Suprapubic skin (tissue), 4 donors: ENCODE results near the gene LSM4.

Source experiments
- POLR2A ChIP-seq, 2 donors: fragments of 450-650 bp; IDR thresholded peaks; one replicate each; pipeline ENCODE4 v1.6.1; 2017; ENCODE audit warnings: antibody characterized with exemption in 2 of 2, mild to moderate bottlenecking in 2 of 2, moderate library complexity in 2 of 2
- POLR2AphosphoS5 ChIP-seq, 3 donors: sonication (generic); formaldehyde crosslinking; IDR thresholded peaks; one replicate each; pipeline ENCODE4 v1.6.1; 2017; ENCODE audit warnings: antibody characterized with exemption in 3 of 3
- TF ChIP-seq, protein P1 (sequence below), 2 donors: fragments of 200-600 bp in 1 of 2; fragments of 450-650 bp in 1 of 2; sonication (generic) in 1 of 2; IDR thresholded peaks; one replicate each; pipeline ENCODE4 v1.5.1; 2016 to 2019; ENCODE audit warnings: antibody characterized with exemption in 2 of 2, mild to moderate bottlenecking in 1 of 2, moderate library complexity in 1 of 2

DNA sequence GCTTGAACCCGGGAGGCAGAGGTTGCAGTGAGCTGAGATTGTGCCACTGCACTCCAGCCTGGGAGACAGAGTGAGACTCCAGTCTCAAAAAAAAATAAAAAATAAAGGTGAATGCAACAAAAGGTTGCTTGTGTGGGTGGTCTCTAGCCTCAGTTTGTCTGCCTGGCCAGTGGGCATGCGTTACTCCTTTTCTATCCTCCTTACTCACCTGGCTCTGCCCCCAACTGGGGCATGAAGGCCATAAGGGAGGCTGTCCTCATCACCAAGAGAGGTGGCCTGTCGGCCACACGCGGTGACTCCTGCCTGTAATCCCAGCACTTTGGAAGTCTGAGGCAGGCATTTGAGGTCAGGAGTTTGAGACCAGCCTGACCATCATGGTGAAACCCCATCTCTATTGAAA is 39.5 kb downstream of the LSM4 start:
- TF ChIP-seq POLR2AphosphoS5 (IDR thresholded peaks at IDR 0.05), result no peak
- TF ChIP-seq, protein P1, sequence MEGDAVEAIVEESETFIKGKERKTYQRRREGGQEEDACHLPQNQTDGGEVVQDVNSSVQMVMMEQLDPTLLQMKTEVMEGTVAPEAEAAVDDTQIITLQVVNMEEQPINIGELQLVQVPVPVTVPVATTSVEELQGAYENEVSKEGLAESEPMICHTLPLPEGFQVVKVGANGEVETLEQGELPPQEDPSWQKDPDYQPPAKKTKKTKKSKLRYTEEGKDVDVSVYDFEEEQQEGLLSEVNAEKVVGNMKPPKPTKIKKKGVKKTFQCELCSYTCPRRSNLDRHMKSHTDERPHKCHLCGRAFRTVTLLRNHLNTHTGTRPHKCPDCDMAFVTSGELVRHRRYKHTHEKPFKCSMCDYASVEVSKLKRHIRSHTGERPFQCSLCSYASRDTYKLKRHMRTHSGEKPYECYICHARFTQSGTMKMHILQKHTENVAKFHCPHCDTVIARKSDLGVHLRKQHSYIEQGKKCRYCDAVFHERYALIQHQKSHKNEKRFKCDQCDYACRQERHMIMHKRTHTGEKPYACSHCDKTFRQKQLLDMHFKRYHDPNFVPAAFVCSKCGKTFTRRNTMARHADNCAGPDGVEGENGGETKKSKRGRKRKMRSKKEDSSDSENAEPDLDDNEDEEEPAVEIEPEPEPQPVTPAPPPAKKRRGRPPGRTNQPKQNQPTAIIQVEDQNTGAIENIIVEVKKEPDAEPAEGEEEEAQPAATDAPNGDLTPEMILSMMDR (IDR thresholded peaks at IDR 0.05), result no peak
- TF ChIP-seq POLR2A (IDR thresholded peaks at IDR 0.05), result no peak
